Liver (tissue), 9 donors: ENCODE measurements around the gene TUNAR. TPM values are rescaled to one million over a fixed set of nuclear protein-coding genes. Genes with fewer than 3 reads are reported as not detected.

Experiments used
- DNase-seq: peaks from one replicate; pipeline ENCODE4 v3.0.0-alpha.2; 2017; ENCODE audit warnings: low spot score
- H3K27ac ChIP-seq, 2 donors: one replicate each; pipeline ENCODE4 v1.7.0; 2013; ENCODE audit warnings: inconsistent platforms in 2 of 2, low read length in 2 of 2, control low read depth in 1 of 2, low read depth in 1 of 2, mild to moderate bottlenecking in 1 of 2
- H3K27me3 ChIP-seq, 4 donors: one replicate each; pipeline versions ENCODE4 v1.6.1 to v1.7.0; 2013; ENCODE audit warnings: low read length in 3 of 4, inconsistent platforms in 1 of 4, mild to moderate bottlenecking in 1 of 4, moderate library complexity in 1 of 4; ENCODE audit not compliant: control insufficient read depth in 4 of 4, insufficient read depth in 4 of 4
- H3K36me3 ChIP-seq, 4 donors: one replicate each; pipeline versions ENCODE4 v1.6.1 to v1.7.0; 2013; ENCODE audit warnings: low read length in 3 of 4, mild to moderate bottlenecking in 3 of 4, low read depth in 1 of 4, moderate library complexity in 1 of 4; ENCODE audit not compliant: control insufficient read depth in 4 of 4, insufficient read depth in 3 of 4
- H3K4me1 ChIP-seq, 4 donors: one replicate each; pipeline versions ENCODE4 v1.6.1 to v1.7.0; 2013; ENCODE audit warnings: low read length in 3 of 4, mild to moderate bottlenecking in 3 of 4, moderate library complexity in 1 of 4; ENCODE audit not compliant: control insufficient read depth in 4 of 4, insufficient read depth in 4 of 4
- H3K4me3 ChIP-seq, 3 donors: one replicate each; pipeline versions ENCODE4 v1.6.1 to v1.7.0; 2013; ENCODE audit warnings: low read length in 3 of 3, control low read depth in 1 of 3, low read depth in 1 of 3, mild to moderate bottlenecking in 1 of 3
- H3K9ac ChIP-seq, 2 donors: one replicate each; pipeline ENCODE4 v1.7.0; 2013; ENCODE audit warnings: low read length in 2 of 2, mild to moderate bottlenecking in 2 of 2, moderate library complexity in 2 of 2, control low read depth in 1 of 2, low read depth in 1 of 2
- H3K9me3 ChIP-seq, 4 donors: one replicate each; pipeline versions ENCODE4 v1.6.1 to v1.7.0; 2013; ENCODE audit warnings: low read length in 3 of 4; ENCODE audit not compliant: control insufficient read depth in 4 of 4
- EGR1 ChIP-seq, 2 donors: IDR thresholded peaks; 2 replicates each; pipeline ENCODE4 v1.6.1; 2016 to 2018; ENCODE audit warnings: antibody characterized with exemption in 2 of 2, low read depth in 2 of 2
- FOXA1 ChIP-seq: IDR thresholded peaks from 2 replicates; pipeline ENCODE4 v1.6.1; 2016; ENCODE audit warnings: antibody characterized with exemption
- FOXA2 ChIP-seq: IDR thresholded peaks from 2 replicates; pipeline ENCODE4 v1.6.1; 2016; ENCODE audit warnings: antibody characterized with exemption
- GABPA ChIP-seq, 2 donors: IDR thresholded peaks in 1 of 2; conservative IDR thresholded peaks in 1 of 2; 2 replicates each; pipeline ENCODE4 v1.6.1; 2016; ENCODE audit warnings: antibody characterized with exemption in 2 of 2, mild to moderate bottlenecking in 1 of 2, moderate library complexity in 1 of 2
- HNF4A ChIP-seq, 2 donors: conservative IDR thresholded peaks; 2 replicates each; pipeline ENCODE4 v1.6.1; 2016; ENCODE audit warnings: antibody characterized with exemption in 2 of 2, mild to moderate bottlenecking in 2 of 2
- HNF4G ChIP-seq: IDR thresholded peaks from 2 replicates; pipeline ENCODE4 v1.6.1; 2016; ENCODE audit warnings: antibody characterized with exemption
- JUND ChIP-seq, 2 donors: IDR thresholded peaks; 2 replicates each; pipeline ENCODE4 v1.6.1; 2016; ENCODE audit warnings: antibody characterized with exemption in 2 of 2
- NR2F2 ChIP-seq: IDR thresholded peaks from 2 replicates; pipeline ENCODE4 v1.6.1; 2016; ENCODE audit warnings: antibody characterized with exemption
- RAD21 ChIP-seq, 2 donors: IDR thresholded peaks; 2 replicates each; pipeline ENCODE4 v1.6.1; 2016; ENCODE audit warnings: antibody characterized with exemption in 2 of 2, mild to moderate bottlenecking in 2 of 2
- REST ChIP-seq: IDR thresholded peaks from 2 replicates; pipeline ENCODE4 v1.6.1; 2016; ENCODE audit warnings: antibody characterized with exemption, mild to moderate bottlenecking
- RXRA ChIP-seq, 2 donors: IDR thresholded peaks; 2 replicates each; pipeline ENCODE4 v1.6.1; 2017 to 2018; ENCODE audit warnings: antibody characterized with exemption in 2 of 2, mild to moderate bottlenecking in 1 of 2
- TAF1 ChIP-seq: conservative IDR thresholded peaks from 2 replicates; pipeline ENCODE4 v1.6.1; 2016; ENCODE audit warnings: antibody characterized with exemption, mild to moderate bottlenecking
- ZBTB33 ChIP-seq: IDR thresholded peaks from 2 replicates; pipeline ENCODE4 v1.6.1; 2016; ENCODE audit warnings: antibody characterized with exemption
- WGBS: extraction: QIAGEN DNeasy Blood & Tissue Kit; methylation state at CpG from one replicate; pipeline ENCODE4 v1.1.7; 2013; 5-methylcytosine and 5-hydroxymethylcytosine counted together
- polyA plus RNA-seq, 2 donors: library from polyadenylated mRNA; stranded (reverse) in 1 of 2; unstranded in 1 of 2; fragments of 200-250 nt in 1 of 2; fragments of >200 nt in 1 of 2; fragmentation: Nextera tagmentation in 1 of 2; extraction: Ambion mirVana in 1 of 2; gene quantifications; one replicate each; pipeline versions ENCODE4 v1.2.1 to v1.2.3, GENCODE V29; 2013 to 2015
- total RNA-seq, 2 donors: library from RNA; depleted of rRNA; stranded (reverse); fragments of >200 nt; gene quantifications; one replicate each; pipeline ENCODE4 v1.2.3, GENCODE V29; 2014
- TF ChIP-seq, protein P1 (sequence below): fragments of 150-350 bp; IDR thresholded peaks from 2 replicates; pipeline ENCODE4 v1.5.1; 2017; ENCODE audit warnings: improper control_type of control experiment, low read depth, low read length; ENCODE audit not compliant: missing input control
- TF ChIP-seq, protein P2 (sequence below): IDR thresholded peaks from 2 replicates; pipeline ENCODE4 v1.6.1; 2016; ENCODE audit warnings: antibody characterized with exemption
- TF ChIP-seq, protein P3 (sequence below): IDR thresholded peaks from 2 replicates; pipeline ENCODE4 v1.6.1; 2016; ENCODE audit warnings: antibody characterized with exemption
- donor health status: healthy.
- donor health status: healthy.
- donor health status: healthy.
- donor health status: healthy.
- donor health status: healthy.

The TUNAR gene
- total and polyA plus RNA-seq, 4 donors: 0.14 TPM; not detected in 3

DNA sequence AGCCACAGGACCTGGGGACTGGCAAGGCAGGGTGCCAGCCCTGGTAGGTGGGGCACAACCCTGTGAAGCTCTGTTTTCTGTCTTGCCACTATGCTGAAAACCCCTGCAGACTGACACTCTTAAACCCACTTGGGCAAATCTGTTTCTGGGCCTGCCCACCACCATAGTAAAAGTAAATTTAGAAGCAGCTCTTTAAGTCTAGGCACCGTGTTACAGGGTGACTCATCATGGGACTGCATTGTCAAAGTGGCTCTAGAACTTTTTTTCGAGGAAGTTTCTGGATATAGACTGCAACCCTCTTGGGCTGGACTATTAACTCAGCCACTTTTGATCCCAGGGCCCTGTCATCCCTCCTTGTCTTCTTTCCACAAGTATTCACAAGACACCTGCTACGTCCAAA is 7.7 kb downstream of the TUNAR start:
- WGBS: 82% methylated on average over 3 of the region's 3 CpGs
- Histone ChIP-seq H3K9ac (no peak overlapping the region), H3K27me3 (peaks cover 0 to 6% (median 0%) of the 10 kb centered on the region in 4 donors), H3K9me3 (no peaks in the 10 kb centered on the region), H3K36me3 (no peaks in the 10 kb centered on the region), H3K4me1 (no peaks in the 10 kb centered on the region), H3K27ac (no peak overlapping the region), H3K4me3 (no peak overlapping the region)
- DNase-seq: no peak
- TF ChIP-seq HNF4G: no peak
- no peak for TF ChIP-seq EGR1 (IDR thresholded peaks at IDR 0.05; ENCODE audit: low read depth in 2 of 2)
- no peak for TF ChIP-seq RXRA (IDR thresholded peaks at IDR 0.05)
- TF ChIP-seq REST: no peak
- no peak for TF ChIP-seq RAD21 (IDR thresholded peaks at IDR 0.05)
- TF ChIP-seq, protein P1, sequence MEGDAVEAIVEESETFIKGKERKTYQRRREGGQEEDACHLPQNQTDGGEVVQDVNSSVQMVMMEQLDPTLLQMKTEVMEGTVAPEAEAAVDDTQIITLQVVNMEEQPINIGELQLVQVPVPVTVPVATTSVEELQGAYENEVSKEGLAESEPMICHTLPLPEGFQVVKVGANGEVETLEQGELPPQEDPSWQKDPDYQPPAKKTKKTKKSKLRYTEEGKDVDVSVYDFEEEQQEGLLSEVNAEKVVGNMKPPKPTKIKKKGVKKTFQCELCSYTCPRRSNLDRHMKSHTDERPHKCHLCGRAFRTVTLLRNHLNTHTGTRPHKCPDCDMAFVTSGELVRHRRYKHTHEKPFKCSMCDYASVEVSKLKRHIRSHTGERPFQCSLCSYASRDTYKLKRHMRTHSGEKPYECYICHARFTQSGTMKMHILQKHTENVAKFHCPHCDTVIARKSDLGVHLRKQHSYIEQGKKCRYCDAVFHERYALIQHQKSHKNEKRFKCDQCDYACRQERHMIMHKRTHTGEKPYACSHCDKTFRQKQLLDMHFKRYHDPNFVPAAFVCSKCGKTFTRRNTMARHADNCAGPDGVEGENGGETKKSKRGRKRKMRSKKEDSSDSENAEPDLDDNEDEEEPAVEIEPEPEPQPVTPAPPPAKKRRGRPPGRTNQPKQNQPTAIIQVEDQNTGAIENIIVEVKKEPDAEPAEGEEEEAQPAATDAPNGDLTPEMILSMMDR: no peak
- TF ChIP-seq, protein P2, sequence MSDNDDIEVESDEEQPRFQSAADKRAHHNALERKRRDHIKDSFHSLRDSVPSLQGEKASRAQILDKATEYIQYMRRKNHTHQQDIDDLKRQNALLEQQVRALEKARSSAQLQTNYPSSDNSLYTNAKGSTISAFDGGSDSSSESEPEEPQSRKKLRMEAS: no peak
- no peak for TF ChIP-seq TAF1
- no peak for TF ChIP-seq JUND (IDR thresholded peaks at IDR 0.05)

GRCh38 chr14:95885278-95885677 is 8.6 kb downstream of the TUNAR start:
- 65% methylated on average over 7 of the region's 7 CpGs for WGBS
- H3K4me1 ChIP-seq: no peaks in the 10 kb centered on the region
- no peak for TF ChIP-seq REST
- no peak for TF ChIP-seq EGR1 (IDR thresholded peaks at IDR 0.05; ENCODE audit: low read depth in 2 of 2)
- no peak for TF ChIP-seq NR2F2
- TF ChIP-seq HNF4A (conservative IDR thresholded peaks at IDR 0.05): no peak
- TF ChIP-seq HNF4G: no peak
- TF ChIP-seq GABPA (IDR thresholded peaks at IDR 0.05 in 1 of 2, conservative IDR thresholded peaks at IDR 0.05 in 1 of 2): no peak
- TF ChIP-seq, protein P3, sequence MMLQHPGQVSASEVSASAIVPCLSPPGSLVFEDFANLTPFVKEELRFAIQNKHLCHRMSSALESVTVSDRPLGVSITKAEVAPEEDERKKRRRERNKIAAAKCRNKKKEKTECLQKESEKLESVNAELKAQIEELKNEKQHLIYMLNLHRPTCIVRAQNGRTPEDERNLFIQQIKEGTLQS: no peak
- no peak for TF ChIP-seq FOXA2
- TF ChIP-seq FOXA1: no peak
- no peak for TF ChIP-seq RXRA (IDR thresholded peaks at IDR 0.05)
- no peak for TF ChIP-seq ZBTB33

More at GRCh38 chr14:95885278-95885677, 8.6 kb downstream of the TUNAR start:
- peaks cover 0 to 3% (median 0%) of the 10 kb centered on the region in 4 donors for H3K27me3 ChIP-seq
- no peaks in the 10 kb centered on the region for H3K36me3 ChIP-seq
- no peak for DNase-seq
- no peak overlapping the region for H3K27ac ChIP-seq
- no peak overlapping the region for H3K9ac ChIP-seq
- no peaks in the 10 kb centered on the region for H3K9me3 ChIP-seq
- H3K4me3 ChIP-seq: no peak overlapping the region
